Adipose tissue (tissue), 3 donors: ENCODE results near the gene MACROD2. TPM values are rescaled to one million over a fixed set of nuclear protein-coding genes. Genes with fewer than 3 reads are reported as not detected.
"Not testable (repeated sequence)": the region's sequence is repeated elsewhere in the genome, so short reads cannot be mapped to it uniquely, and the experiment has no call there.

ENCODE experiments used
- H3K27ac ChIP-seq: one replicate; pipeline ENCODE4 v1.5.1; 2013; ENCODE audit warnings: low read depth, low read length
- WGBS, 3 donors: extraction: QIAGEN DNeasy Blood & Tissue Kit; methylation state at CpG; one replicate each; pipeline ENCODE4 v1.1.7; 2013; 5-methylcytosine and 5-hydroxymethylcytosine counted together
- polyA plus RNA-seq, 3 donors: library from polyadenylated mRNA; stranded (reverse); fragments of 200-250 nt; gene quantifications; one replicate each; pipeline ENCODE4 v1.2.3, GENCODE V29; 2013
- donor health status: healthy with polysubstance abuse.
- donor health status: Bipolar disorder and iron deficiency.
- donor health status: healthy.

Gene MACROD2
- polyA plus RNA-seq, 3 donors = 0.11 to 0.98 (median 0.56) TPM

DNA sequence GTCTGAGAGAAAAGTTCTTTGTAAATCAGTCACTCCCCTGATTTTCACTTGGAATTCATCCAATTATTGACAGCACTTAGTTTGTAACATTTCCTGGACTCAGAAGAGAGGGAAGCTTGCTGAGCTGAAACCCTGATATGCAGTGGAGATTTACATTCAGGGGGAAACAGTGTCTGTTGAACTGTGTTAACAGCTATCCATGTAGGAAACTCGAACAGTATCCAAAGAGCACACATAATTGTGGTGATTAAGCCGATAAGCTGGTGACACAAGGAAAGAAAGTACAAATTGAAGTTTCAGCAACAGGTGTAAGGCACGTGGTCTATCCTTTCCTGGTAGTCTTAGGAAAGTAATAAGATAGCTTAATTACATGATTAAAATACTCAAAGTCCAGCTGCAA is 420.2 kb downstream of the MACROD2 start:
- 24 to 42% (median 34%) methylated on average over 3 of the region's 3 CpGs for WGBS, 3 donors
- no peak overlapping the region for H3K27ac ChIP-seq

DNA sequence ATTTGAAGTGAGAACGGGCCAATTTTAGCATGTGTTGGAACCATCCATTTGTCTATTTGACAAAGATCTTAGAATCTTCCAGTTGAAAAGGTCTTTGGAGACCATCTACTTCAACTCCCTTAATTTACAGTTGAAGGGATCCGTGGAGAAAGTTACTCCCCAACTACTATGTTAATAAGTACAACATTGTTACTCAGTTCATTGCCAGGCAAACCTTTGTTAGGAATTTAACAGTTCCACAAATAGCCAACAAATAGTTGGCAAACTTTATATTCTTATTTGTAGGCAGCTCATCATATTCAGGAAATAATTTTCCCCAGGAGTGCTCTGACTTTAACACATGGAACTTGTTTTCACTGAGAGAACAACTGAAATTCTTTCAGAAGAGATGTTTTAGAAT is 423.1 kb downstream of the MACROD2 start:
- H3K27ac ChIP-seq = no peak overlapping the region
- WGBS, 3 donors = 50 to 83% (median 62%) methylated on average over 2 of the region's 2 CpGs

DNA sequence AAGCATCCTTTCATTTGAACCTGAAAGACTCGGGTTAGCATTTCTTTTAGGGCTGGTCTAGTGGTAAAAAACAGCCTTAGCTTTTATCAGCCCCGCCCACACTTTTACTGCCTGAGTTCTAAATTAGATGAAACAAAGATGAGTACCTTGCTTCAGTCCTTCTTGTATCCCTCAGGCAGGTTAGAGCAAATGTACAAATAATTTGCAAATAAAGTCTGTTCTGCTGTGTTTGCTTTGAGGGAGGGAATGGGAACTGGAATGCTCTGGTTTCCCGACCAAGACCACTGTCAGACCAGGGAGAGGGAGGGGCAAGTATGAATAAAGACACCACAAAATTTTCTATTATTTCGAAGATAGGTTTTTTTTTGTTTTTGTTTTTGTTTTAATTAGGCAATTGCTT is 427.6 kb downstream of the MACROD2 start:
- H3K27ac ChIP-seq = no peak overlapping the region
- 74 to 82% (median 79%) methylated on average over 4 of the region's 4 CpGs for WGBS, 3 donors

DNA sequence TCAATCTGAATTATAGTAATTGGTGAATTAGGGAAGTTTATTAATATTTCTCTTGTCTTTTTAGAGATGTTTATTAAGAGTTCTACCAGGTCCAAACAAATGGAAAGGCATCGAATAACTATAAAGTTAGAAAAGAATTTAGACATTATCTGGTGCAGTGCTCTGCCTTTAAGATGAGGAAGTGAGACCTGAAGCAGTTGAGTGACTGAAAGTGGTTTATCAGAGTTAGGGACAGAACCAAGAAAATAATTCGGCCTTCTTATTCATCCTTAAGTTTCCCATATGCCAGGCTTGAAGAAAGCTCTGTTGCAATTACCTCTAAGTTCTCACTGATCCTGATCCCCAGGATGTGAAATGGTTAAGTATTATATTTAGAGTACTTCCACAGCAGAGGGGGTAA is 436.3 kb downstream of the MACROD2 start:
- no peak overlapping the region for H3K27ac ChIP-seq
- WGBS, 3 donors = 69 to 90% (median 88%) methylated on average over 2 of the region's 2 CpGs

DNA sequence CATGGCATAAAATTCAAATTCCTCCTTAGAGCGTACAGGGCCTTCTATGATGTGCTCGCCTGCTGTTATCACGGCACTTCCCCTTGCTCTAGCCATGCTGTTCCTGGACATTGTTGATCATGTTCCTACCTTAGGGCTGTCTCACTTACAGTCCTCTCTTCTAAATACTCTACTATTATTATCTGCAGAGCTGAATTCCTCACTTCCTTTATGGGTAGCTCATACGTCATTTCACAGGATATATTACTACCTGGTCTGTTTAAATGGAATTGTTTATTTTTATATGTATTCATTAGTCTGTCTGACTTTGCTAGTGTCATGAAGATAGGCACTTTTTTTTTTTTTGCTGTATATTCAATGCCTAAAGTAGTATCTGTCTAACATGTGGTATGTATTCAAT is 436.8 kb downstream of the MACROD2 start:
- WGBS, 3 donors = 73 to 89% (median 79%) methylated on average over 4 of the region's 4 CpGs
- no peak overlapping the region for H3K27ac ChIP-seq

DNA sequence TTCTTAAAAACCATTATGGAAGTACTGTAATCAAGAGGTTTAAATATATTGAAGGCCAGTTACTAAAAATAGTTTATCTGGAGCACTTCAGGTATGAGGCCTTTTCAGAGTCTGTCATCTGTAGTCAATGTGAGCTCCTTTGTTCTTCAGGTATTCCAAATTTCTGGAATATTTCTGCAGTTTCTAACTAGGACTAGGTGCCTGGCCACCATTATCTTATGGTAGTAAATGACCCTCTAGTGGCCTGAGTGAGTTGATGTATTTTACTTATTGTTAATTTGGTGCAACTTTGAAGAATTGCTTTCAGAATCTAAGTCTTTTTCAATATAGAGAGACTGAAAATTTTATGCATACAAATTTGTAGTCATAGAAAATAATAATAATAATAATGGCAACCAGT is 437.3 kb downstream of the MACROD2 start:
- H3K27ac ChIP-seq = no peak overlapping the region

DNA sequence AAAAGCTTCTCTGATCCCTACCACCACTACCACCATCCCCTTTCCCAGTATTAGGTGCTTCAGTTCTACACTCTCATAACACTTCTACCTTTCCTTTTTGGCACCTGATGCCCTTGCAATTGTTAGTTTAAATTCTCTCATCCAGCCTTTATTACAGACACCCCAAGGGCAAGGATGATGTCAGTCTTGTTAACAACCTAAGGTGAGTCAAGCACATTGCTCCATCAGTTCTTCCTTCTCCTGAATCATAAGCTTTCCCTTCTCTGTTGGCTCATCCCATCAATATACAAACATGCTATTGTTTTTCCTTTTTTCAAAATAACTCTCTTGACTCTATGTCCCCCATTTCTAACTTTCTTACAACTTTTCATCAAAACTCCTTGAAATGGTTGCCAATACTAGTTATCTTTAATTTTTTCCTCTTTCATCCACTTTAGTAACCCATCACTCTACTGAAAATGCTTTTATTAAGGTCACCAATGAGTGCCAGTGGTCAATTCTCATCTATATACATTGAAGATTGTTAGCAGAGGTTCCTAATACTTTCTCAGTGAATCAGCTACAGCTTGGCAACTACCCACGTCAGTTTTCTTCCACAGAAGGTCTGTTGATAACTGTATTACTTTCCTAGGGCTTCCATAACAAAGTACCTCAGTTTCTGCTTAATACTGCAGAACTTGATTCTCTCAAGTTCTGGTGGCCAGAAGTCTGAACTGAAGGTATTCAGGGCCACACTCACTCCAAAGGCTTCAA is 439.2 kb downstream of the MACROD2 start:
- 54 to 70% (median 64%) methylated on average over 1 of the region's 1 CpG for WGBS, 3 donors
- H3K27ac ChIP-seq = no peak overlapping the region

DNA sequence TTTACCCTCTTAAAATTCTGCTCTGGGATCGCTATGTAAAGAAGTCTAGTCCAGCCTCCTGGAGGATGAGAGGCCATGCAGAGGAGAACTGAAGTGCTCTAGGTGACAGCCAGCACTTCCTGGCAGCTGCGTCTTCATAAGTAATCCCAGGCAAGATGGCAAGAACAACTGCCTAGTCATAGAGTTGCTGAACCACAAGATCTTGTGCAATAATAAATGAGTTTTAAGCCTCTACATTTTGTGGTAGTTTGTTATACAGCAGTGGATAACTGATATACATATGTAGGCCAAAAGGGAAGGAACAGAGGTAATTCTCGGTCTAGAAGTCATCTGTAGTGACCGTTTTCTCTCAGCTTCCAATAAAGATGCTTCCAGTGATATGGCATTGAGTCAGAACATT is 445.9 kb downstream of the MACROD2 start:
- WGBS, 3 donors = 68 to 94% (median 85%) methylated on average over 4 of the region's 4 CpGs
- no peak overlapping the region for H3K27ac ChIP-seq

DNA sequence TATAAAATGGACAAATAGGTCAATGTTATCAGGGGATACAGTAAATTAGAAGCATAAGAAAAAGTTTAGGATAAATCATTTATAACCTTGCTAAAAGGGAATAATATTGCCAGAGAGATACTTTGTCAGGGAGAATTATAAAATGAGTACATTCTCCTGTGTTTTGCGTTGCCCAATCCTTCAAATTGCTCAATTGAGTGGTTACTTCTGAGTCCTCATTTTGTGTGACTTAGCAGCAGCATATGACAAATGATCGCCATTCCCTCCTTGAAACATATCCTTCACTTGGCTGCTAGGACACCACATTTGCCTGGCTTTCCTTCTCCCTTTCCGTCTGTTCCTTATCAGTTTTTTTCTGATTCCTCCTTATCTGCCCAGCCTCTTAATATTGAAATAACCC is 448.8 kb downstream of the MACROD2 start:
- H3K27ac ChIP-seq = no peak overlapping the region
- 63 to 67% (median 67%) methylated on average over 3 of the region's 3 CpGs for WGBS, 3 donors

DNA sequence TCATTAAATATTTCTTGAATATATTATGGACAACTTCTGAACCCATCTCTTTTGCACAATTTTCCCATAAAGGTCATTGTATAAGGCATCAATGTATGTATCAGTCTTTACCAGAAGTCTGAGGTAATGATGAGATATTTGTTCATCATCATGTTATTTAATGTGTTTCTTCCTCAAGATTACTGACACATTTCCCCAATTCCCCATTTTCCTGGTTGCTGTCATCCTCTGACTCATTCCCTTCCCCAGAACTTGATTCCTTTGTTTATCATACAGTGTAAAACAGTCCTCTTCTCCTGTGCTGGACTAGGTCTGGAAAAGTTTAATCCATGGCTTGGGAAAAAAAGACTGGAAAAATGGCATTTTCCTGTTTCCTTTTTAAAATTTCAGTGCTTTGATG is 450.0 kb downstream of the MACROD2 start:
- H3K27ac ChIP-seq = no peak overlapping the region

DNA sequence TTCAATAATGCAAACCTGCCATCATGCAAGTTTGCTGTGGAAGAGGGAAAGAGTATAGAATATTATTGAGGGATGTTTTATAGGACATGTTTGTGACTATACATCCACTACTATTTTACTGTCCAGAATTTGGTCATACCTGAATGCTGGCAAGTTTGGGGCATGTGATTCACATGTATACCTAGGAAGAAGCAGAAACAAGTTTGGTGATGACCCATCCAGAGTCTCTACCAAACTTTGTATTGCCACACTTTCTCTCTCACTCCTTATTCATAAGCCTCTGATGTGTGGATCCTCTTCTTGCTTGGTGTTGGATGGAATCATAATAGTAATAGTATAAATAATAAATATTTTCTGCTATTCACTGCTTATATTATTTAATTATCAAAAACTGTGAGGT is 450.6 kb downstream of the MACROD2 start:
- H3K27ac ChIP-seq = no peak overlapping the region

DNA sequence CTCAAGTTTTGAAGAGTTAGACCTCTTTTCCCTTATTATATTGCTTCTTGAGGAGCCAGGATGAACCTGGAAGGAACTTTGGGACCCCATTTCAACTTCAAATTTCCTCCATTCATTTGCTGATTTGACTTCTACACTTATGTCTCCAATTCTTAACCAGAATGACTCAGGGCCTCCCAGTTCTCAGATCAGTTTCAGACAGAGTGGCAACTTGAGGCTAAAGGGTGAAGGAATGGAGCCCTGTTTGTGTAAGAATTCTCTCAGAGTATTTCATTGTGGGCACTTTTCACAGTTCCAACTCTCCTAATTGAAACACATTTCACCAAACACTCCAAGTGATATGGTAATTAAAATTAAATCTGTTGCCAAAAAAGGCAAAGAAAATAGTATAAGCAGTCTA is 451.1 kb downstream of the MACROD2 start:
- H3K27ac ChIP-seq = no peak overlapping the region

DNA sequence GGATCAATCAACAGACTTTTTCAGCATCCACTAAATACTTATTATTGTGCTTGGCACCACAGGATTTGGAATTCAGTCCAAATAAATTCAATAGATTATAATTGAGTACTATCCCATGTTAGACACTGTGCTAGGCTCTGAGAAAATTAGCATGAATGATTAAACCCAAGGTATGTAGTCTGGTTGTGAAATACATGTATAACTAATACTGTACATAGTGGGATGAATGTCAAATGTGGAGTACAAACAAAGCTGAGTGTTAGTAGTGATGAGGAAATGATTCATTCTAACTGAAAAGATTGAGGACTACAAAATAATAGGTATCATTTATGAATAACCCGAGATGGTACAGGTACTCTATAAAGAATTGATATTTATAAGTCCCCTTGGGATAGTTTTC is 454.0 kb downstream of the MACROD2 start:
- H3K27ac ChIP-seq = no peak overlapping the region
- WGBS, 3 donors = 50 to 86% (median 79%) methylated on average over 1 of the region's 1 CpG

DNA sequence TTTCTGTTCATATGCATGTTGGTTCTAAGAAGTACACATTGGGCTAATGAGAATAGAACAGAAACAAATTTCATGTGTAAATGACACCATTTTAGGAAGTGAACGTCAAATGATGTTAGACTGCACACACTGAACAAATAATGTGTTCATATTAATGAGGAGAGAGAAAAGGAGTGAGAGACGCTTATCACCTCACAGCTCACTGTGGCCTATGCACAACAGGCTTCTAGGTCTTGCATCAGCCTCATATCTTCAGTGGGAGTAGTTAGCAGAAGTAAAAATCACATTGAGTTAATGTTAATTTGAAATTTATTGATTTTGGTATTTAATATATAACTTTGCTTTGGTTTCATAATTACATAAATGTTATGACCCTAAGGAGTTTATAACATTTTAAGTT is 454.9 kb downstream of the MACROD2 start:
- WGBS, 3 donors = 67 to 90% (median 84%) methylated on average over 2 of the region's 2 CpGs
- H3K27ac ChIP-seq = no peak overlapping the region

DNA sequence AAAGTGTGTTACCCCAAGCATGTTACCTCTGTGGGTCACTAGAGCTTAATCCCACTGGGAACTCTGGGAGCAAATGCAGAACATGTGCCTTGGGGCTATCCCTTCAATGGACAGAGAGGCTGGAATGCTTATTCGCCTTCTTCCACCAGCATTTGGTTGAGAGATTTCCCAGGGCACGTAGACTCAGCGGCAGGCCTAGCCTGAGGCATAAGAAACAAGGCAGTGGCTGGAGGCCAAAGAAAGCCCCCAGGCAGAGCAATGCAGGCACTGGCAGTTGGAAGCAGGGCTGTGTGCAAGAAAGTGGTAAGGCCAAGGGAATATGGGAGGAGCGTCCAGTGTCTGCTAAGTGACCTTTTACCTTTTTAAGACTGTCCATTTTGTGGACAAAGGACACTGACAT is 456.1 kb downstream of the MACROD2 start:
- WGBS, 3 donors = 86 to 96% (median 87%) methylated on average over 4 of the region's 4 CpGs
- H3K27ac ChIP-seq = no peak overlapping the region

DNA sequence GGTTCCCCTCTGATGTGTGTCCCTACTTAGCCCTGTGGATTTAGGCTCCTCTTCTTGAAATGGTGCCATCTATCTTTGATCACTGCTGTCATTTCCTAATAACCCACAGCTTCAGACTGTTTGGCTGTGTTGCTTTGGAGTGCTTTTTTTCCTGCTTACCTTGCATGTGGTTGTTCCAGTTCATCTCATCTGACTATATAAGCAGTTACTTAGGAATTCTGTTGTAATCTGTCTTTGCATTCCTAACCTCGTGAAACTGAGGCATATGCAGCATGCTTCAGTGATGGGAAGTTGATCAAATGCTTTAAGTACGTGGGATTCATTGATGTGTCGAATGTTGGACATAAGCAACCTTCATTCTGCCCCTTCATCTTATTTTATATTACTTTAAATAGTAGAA is 457.9 kb downstream of the MACROD2 start:
- WGBS, 3 donors = 76 to 80% (median 80%) methylated on average over 3 of the region's 3 CpGs
- H3K27ac ChIP-seq = no peak overlapping the region

DNA sequence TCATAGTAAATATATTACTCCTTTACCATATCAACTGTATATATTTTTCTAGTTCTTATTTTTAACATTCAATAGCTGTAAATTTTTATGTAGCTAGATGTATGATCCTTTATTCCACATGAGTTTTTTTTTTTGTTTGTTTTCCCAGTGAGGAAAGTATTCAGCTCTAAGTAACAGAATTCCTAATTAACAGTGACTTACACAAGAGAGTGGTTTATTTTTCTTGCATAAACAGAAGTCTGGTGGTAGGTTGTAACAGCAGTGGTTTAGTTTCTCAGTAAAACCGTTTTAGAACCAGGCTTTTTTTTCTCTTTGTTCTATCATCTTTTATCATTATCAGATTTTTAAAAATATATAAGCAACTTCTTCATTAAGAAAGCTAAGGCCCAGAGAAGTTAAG is 459.0 kb downstream of the MACROD2 start:
- H3K27ac ChIP-seq = no peak overlapping the region
- 49 to 67% (median 63%) methylated on average over 1 of the region's 1 CpG for WGBS, 3 donors

DNA sequence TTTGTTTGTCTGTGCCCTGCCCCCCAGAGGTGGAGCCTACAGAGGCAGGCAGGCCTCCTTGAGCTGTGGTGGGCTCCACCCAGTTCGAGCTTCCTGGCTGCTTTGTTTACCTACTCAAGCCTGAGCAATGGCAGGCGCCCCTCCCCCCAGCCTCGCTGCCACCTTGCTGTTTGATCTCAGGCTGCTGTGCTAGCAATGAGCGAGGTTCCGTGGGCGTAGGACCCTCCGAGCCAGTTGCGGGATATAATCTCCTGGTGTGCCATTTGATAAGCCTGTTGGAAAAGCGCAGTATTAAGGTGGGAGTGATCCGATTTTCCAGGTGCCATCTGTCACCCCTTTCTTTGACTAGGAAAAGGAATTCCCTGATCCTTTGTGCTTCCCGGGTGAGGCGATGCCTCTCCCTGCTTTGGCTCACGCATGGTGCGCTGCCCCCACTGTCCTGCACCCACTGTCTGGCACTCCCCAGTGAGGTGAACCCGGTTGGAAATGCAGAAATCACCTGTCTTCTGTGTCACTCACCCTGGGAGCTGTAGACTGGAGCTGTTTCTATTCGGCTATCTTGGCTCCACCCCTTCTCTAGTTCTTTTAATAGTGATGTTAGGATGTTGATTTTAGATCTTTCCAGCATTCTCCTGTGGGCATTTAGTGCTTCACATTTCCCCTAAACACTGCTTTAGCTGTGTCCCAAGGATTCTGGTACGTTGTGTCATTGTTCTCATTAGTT is 471.9 kb downstream of the MACROD2 start:
- 89 to 90% (median 89%) methylated on average over 16 to 17 of the region's 17 CpGs for WGBS, 3 donors
- not testable (repeated sequence) for H3K27ac ChIP-seq

DNA sequence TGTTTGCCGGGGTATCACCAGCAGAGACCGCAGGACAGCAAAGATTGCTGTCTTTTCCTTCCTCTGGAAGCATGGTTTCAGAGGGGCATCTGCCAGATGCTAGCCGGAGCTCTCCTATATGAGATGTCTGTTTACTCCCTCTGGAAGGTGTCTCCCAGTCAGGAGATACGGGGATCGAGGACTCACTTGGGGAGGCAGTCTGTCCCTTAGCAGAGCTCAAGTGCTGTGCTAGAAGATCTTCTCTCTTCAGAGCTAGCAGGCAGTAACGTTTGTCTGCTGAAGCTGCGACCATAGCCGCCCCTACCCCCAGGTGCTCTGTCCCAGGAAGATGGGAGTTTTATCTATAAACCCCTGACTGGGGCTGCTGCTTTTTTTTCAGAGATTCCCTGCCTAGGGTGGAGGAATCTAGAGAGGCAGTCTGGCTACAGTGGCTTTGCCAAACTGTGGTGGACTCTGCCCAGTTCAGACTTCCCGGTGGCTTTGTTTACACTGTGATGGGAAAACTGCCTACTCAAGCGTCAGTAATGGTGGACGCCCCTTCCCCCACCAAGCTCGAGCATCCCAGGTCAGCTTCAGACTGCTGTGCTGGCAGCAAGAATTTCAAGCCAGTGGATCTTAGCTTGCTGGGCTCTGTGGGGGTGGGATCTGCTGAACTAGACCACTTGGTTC is 475.0 kb downstream of the MACROD2 start:
- WGBS, 3 donors = 40 to 72% (median 70%) methylated on average over 12 of the region's 12 CpGs
- H3K27ac ChIP-seq = no peak overlapping the region
